Measurements from ENCODE around the gene GRK2. TPM values are rescaled to one million over a fixed set of nuclear protein-coding genes. Genes with fewer than 3 reads are reported as not detected.

GRK2 gene
- total and polyA plus RNA-seq, 9 of the 15 experiments (the other 6 are each of a cell fraction or from before 2014, with no cell fraction given): 0.24 to 95.8 (median 56.5) TPM

DNA sequence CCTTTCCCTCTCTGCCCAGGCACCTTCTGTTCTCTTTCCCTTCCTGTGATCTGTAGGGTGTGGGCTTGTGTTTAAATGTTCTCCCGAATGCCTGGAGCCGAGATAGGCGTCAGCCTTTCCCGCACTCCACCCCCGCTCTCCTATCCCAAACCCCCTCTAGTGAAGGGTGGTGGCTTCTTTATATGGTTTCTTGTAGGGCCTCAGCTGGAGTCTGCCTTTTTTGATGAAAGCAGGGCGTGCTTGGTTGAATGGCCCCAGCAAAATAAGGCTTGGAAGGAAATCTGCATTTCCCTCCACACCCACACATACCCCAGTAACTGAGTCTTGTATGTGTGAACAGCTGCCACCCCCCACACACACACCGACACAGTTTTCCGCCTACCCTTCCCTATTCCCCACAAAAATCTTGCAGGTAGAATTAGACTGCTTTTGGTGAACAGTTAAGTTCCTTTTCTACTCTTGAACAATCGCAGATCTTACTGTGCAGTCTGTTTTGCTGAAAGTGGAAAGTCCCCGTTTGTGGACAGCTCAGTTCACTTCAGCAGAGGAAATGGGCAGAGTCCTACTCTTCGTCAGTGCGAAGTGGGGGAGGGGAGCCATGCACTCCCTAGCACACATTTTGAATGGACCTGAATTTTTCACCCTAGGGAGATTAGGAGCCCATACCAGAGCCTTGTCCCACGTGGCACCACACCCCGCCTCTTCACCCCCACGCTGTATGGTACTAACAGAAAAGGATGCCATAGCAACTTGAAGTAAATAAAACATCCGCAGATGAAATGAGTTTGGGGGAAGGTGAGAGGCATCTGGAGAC, 25.5 kb upstream of the GRK2 start (continued):
- TF ChIP-seq, protein P1, sequence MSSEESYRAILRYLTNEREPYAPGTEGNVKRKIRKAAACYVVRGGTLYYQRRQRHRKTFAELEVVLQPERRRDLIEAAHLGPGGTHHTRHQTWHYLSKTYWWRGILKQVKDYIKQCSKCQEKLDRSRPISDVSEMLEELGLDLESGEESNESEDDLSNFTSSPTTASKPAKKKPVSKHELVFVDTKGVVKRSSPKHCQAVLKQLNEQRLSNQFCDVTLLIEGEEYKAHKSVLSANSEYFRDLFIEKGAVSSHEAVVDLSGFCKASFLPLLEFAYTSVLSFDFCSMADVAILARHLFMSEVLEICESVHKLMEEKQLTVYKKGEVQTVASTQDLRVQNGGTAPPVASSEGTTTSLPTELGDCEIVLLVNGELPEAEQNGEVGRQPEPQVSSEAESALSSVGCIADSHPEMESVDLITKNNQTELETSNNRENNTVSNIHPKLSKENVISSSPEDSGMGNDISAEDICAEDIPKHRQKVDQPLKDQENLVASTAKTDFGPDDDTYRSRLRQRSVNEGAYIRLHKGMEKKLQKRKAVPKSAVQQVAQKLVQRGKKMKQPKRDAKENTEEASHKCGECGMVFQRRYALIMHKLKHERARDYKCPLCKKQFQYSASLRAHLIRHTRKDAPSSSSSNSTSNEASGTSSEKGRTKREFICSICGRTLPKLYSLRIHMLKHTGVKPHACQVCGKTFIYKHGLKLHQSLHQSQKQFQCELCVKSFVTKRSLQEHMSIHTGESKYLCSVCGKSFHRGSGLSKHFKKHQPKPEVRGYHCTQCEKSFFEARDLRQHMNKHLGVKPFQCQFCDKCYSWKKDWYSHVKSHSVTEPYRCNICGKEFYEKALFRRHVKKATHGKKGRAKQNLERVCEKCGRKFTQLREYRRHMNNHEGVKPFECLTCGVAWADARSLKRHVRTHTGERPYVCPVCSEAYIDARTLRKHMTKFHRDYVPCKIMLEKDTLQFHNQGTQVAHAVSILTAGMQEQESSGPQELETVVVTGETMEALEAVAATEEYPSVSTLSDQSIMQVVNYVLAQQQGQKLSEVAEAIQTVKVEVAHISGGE (CRISPR knock-in tag; IDR thresholded peaks at IDR 0.05): 0 out of 6 replicates have a peak, but pooled peaks of 1 of the 3 experiments have one; percentile 1
- TF ChIP-seq ZBTB2 (IDR thresholded peaks at IDR 0.05) (0 out of 2 replicates have a peak, but pooled peaks have one; percentile 17), EP400 (IDR thresholded peaks at IDR 0.05) (peak; percentile 65), FOXP1 (CRISPR knock-in tag; IDR thresholded peaks at IDR 0.05) (0 out of 2 replicates have a peak, but pooled peaks have one; percentile 63), SIN3B (IDR thresholded peaks at IDR 0.05; ENCODE audit: low read depth) (no peak), CBX3 (IDR thresholded peaks at IDR 0.05; ENCODE audit: borderline replicate concordance in 1 of 2, low read length in 2 of 2) (no peak), EGR1 (conservative IDR thresholded peaks at IDR 0.05) (peak; percentile 86), SNRNP70 (optimal IDR thresholded peaks at IDR 0.05; ENCODE audit: low read depth, low read length) (no peak), NCOA6 (IDR thresholded peaks at IDR 0.05) (no peak), CREM (IDR thresholded peaks at IDR 0.05; ENCODE audit: low read depth) (peak; percentile 43; the same call in 1 of the 2 replicates), MNT (conservative IDR thresholded peaks at IDR 0.05) (peak; percentile 88 to 93), HSF4 (CRISPR knock-in tag; IDR thresholded peaks at IDR 0.05; ENCODE audit: borderline replicate concordance) (no peak), TAF7 (tag; IDR thresholded peaks at IDR 0.05) (no peak), FOXJ2 (tag; IDR thresholded peaks at IDR 0.05) (peak; percentile 89), MAFG (tag; conservative IDR thresholded peaks at IDR 0.05) (no peak)
- TF ChIP-seq, protein P2, sequence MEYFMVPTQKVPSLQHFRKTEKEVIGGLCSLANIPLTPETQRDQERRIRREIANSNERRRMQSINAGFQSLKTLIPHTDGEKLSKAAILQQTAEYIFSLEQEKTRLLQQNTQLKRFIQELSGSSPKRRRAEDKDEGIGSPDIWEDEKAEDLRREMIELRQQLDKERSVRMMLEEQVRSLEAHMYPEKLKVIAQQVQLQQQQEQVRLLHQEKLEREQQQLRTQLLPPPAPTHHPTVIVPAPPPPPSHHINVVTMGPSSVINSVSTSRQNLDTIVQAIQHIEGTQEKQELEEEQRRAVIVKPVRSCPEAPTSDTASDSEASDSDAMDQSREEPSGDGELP (CRISPR knock-in tag; IDR thresholded peaks at IDR 0.05; ENCODE audit: borderline replicate concordance): peak; percentile 56
- TF ChIP-seq, protein P3, sequence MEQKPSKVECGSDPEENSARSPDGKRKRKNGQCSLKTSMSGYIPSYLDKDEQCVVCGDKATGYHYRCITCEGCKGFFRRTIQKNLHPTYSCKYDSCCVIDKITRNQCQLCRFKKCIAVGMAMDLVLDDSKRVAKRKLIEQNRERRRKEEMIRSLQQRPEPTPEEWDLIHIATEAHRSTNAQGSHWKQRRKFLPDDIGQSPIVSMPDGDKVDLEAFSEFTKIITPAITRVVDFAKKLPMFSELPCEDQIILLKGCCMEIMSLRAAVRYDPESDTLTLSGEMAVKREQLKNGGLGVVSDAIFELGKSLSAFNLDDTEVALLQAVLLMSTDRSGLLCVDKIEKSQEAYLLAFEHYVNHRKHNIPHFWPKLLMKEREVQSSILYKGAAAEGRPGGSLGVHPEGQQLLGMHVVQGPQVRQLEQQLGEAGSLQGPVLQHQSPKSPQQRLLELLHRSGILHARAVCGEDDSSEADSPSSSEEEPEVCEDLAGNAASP (IDR thresholded peaks at IDR 0.05): no peak

Data from K562 (cell line).